Endometrial microvascular endothelial cells (primary cell): ENCODE results near the gene ASB4. TPM values are rescaled to one million over a fixed set of nuclear protein-coding genes. Genes with fewer than 3 reads are reported as not detected.
"Not testable (repeated sequence)": the region's sequence is repeated elsewhere in the genome, so short reads cannot be mapped to it uniquely, and the experiment has no call there.

Source experiments
- in situ Hi-C: cut with HindIII; loops from 2 replicates; pipeline ENCODE4 v1.10.0; 2017; ENCODE audit warnings: low sequenced_read_pairs, low pct_unique_long_range_greater_than_20kb; ENCODE audit errors: inconsistent ontology term
- total RNA-seq: library from RNA; depleted of rRNA; stranded (reverse); fragments of >200 nt; gene quantifications from one replicate; pipeline ENCODE4 v1.2.3, GENCODE V29; 2015; ENCODE audit errors: inconsistent ontology term

The ASB4 gene, protein sequence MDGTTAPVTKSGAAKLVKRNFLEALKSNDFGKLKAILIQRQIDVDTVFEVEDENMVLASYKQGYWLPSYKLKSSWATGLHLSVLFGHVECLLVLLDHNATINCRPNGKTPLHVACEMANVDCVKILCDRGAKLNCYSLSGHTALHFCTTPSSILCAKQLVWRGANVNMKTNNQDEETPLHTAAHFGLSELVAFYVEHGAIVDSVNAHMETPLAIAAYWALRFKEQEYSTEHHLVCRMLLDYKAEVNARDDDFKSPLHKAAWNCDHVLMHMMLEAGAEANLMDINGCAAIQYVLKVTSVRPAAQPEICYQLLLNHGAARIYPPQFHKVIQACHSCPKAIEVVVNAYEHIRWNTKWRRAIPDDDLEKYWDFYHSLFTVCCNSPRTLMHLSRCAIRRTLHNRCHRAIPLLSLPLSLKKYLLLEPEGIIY
- not detected for total RNA-seq

DNA sequence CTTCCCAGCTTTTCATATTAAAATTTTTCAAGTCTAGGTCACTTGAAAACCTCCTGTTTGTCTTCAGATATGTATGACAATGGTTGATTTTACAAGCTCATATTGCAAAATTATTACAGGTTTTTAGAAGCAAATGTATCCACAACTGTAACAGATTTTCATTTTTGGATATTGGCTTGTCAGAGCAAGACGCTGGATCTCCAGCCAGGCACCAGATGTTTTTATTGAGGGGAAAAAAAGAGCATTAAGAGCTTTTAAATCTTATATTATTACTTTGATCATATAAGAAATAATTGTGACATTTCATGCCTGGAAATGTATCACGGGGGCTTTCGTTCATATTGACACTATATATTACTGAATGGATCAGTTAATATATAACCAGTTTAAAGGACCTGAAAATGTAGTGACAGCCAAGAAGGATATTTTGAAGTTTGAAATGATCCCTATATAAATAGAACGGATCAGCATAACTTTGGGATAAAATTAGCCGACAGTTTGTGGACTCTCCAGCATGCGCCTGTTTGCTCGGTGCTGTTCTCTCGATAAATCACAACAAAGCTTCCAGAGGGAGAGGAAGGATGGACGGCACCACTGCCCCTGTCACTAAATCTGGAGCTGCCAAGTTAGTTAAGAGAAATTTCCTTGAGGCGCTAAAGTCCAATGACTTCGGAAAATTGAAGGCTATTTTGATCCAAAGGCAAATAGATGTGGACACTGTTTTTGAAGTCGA is at the start of gene ASB4:
TSS of gene ASB4 (plus strand) at position 553 of the 733 bp plus-strand sequence. CDS start at position 582, 29 bp downstream.
- in situ Hi-C loops, result no loop called here

DNA sequence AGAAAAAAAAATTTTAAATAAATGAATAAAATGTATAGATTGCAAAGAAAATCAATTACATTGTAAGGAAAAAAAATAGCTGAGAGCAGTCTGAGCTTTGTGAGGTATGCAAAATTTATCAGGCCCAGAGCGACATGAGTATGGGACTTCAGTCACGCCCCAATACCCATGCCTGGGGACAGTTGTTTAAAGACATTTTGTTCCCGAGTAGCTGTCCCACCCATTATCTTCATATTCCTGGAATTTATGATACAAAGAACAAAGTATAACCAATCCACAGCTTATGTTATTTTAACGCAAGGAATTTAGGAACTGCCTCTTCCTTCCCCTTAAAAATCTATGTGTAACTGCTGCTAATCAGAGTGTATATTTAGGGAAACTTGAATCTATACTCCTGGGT is 49.3 kb upstream of the ASB4 start:
- in situ Hi-C loops, result no loop called here

DNA sequence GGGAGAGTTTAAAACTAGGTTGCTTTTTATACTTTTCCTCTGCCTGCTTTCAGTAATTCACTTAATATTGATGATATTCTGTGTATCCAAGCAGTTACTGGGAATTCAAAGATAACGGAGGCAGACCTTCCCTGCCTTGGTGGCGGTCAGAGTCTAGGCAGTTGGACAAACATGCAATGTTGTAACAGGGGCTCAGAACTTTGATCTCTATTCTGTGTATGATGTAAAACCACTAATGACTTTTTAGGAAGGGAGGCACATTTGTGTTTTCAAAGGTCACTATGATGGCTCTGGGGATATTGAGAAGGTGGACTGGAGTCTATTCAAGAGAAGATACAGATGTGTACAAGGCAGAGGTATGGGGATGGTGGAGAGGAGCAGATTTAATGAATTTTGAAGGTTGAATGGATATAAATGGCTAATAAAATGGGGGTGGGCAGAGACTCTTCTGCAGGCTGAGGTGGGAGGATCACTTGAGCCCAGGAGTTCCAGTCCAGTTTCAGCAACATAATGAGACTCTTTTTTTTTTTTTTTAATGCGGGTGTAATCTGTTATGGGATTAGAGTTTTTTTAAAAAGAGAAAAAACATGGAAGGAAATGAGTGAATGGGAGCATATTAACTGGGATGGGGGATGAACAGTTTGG is 45.2 kb upstream of the ASB4 start:
- in situ Hi-C loops, result no loop called here

DNA sequence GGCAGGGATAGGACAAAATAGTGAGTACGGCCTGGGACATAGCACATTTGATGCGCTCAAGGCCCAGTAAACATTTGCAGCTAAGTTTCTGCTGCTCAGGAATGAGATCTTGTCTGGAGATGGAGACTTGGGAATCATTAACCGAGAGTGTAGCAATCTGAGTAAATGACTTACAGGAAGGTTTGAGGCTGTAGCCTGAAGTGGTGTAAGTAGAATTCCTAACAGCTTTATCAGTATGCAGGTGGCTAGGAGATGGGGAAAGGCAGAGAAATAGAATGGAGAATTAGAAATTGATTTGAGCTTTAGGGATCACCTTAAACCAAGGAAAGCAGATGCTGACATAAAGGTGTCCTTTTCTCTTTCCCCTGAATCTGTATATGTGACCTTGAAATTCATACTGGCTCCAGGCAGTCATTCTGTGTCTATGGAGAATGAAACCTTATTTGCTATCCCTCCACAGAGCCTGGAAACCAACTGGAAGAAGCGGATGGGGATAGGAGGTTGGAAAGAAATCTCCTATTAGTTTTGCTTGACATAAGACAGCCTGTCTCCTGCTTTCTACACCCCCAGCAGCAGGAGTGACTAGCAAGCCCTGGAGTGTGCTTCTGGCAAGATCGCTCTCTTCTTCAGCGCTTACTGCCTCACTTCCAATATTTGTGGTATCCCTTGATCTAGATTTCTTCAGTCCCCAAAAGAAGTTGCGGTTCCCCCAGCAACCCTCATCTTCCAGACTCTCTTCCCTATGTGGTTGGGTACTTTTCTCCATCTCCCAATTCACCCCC is 44.5 kb upstream of the ASB4 start:
- in situ Hi-C loops, result no loop called here

DNA sequence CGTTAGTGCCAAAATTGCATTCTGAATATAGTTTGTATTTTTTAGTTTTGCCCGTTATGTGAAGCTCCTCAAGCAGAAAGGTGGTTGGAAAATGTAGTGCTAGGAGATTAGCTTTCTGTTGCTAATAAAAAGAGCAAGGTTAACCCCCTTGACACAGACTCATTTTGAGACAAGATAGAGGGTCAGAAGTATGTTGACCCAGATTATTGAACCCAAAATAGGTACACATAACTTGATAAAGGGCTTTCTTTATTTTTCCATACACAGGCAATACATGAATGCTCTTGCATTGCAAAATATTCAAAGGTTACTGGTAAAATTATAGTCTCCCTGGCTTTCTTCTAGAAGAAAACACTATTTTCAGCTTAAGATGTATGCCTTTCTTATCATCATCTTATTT is 40.9 kb upstream of the ASB4 start:
- in situ Hi-C loops, result no loop called here

DNA sequence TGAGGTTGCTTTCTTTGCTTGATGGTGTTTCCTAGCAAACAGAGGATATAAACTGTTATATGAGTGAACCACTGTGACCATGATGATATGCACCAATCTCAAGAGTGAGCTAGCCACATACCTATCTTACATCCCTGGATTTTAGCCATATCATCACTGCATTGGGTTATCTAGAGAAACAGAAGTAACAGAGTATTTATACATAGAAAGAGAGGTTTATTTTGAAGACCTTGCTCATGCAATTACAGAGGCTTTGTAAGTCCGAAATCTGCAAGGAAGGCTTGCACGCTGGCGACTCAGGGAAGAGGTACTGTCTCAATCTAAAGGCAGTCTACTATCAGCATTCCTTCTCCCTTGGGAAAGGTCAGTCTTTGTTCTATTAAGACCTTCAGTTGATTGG is 39.1 kb upstream of the ASB4 start:
- in situ Hi-C loops, result no loop called here

DNA sequence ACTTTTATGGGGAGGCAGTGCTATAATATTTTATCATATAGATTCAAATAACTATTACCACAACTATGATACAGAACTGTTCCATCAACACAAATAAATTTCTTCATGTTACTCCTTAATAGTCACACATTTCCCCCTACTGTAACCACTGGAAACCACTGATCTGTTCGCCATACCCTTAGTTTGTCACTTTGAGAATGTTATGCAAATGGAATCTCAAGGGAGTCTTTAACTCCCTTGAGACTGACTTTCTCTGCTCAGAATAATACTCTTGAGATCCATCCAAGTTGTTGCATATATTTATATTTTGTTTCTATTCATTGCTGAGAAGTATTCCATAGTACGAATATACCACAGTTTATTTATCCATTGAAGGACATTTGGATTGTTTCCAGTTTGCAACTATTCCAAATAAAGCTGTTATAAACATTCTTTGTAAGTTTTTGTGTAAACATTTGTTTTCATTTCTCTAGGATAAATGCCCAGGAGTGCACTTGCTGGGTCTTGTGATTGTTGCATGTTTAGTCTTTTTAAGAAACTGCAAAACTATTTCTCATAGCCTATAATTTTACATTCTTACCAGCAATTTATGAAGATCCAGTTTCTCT is 31.2 kb upstream of the ASB4 start:
- in situ Hi-C loops, result no loop called here

DNA sequence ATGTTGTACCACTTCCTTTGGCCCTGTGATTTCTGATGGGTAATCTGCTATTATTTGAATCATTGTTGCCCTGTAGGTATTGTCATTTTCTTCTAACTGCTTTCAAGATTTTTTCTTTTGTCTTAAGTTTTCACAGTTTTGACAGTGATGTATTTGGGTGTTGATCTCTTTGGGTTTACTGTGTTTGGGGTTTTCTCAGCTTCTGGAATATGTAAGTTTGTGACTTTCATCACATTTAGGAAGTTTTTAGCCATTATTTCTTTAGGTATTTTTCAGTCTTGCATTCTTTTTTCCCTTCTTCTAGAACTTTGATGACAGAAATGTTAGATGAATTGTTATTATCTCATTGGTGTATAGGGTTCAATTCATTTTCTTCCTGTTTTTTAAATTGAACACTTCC is 27.8 kb upstream of the ASB4 start:
- in situ Hi-C loops, result no loop called here

DNA sequence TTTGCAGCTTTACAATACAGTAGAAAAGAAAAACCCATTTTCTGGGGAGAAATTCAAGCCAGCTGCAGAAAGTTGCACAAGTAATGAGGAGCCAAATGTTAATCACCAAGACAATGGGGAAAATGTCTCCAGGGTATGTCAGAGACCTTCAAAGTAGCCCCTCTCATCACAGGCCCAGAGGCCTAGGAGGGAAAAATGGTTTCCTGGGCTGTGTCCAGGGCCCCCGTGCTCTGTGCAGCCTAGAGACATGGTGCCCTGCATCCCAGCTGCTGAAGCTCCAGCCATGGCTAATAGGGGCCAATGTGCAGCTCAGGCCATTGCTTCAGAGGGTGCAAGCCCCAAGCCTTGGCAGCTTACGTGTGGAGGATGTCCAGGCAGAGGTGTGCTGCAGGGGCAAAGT is 25.1 kb upstream of the ASB4 start:
- in situ Hi-C loops, result not testable (repeated sequence)

DNA sequence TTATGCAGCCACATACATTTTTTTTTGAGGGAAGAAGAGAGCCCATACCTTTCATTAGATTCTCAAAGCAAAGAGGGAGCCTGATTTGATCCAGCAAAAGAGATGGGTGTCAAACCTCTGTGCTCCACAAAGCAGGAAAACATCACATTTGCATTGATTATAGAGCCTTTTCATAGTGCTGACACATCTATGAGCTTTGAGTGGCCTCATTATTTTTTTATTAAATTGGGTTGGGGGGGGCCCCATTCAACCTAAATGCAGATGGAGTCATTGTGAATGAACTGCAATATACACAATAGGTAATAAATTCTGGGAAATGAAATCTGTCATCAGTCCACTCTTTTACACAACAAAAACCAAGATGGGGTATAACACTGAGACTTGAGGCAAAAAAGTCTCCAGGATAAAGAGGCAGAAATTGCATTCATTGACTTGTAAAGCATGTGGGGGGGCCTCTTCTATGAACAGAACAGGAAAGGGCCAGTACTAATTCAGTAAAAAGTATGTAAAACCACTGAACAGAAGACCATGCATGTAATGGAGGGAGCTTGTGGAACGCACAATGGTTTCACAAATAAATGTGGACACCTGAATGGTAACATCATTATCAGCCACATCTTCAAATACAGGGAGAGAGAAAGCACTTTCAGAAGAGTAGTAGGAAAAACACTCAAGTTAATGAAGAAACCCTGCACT is 17.7 kb upstream of the ASB4 start:
- in situ Hi-C loops, result no loop called here

DNA sequence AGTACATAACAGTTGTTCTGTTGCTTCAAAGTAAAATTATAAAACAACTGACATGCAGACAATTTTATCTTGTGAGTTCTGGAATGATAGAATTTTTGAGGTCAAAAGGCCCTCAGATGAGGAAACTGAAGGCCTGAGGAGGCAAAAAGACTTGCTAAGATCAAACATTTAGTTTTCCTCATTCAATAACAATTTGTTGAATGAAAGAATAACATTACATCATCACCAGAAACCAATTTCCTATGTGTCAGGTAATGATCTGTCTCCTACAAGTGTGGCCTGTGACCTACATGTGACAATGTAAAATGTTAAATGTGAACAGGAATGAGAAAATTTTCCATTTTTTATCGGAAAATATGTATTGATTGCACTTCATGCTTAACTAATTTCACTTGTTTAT is 16.6 kb upstream of the ASB4 start:
- in situ Hi-C loops, result no loop called here

DNA sequence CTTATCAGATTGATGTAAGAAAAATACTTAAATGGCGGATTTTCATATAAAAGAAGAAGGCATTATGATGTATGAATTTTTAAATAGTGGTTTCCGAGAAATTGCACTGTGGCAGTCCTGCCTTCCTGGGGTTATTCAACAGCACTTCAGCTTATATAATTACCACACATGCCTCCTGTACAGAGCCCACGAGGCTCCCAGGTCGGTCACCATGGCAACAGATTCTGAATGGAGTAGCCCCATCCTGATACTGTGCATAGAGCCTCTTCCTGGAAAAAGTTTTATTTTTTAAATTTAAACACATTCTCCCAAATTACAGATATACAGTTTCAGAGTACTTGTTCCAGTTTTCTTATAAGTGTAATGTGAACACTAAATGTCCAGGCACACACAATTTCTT is 15.9 kb upstream of the ASB4 start:
- in situ Hi-C loops, result no loop called here

DNA sequence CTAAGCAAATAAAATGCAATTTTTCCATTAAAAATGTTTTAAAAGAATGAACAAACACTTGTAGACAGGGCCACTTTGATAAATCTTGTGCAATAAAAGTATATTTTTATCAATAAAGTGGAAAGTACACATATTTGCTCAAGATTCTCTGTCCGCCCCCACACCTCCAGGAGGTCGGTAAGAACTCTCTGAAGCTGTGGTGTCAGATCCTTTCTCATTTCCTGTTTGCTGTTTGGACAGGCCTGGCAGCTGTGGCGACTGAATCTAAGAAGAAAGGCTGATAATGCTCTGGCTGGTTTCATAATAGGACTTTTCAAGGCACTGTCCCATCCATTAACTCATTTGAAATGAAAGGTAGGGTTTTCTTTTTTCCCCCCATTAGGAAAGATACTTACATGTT is 15.3 kb upstream of the ASB4 start:
- in situ Hi-C loops, result no loop called here

DNA sequence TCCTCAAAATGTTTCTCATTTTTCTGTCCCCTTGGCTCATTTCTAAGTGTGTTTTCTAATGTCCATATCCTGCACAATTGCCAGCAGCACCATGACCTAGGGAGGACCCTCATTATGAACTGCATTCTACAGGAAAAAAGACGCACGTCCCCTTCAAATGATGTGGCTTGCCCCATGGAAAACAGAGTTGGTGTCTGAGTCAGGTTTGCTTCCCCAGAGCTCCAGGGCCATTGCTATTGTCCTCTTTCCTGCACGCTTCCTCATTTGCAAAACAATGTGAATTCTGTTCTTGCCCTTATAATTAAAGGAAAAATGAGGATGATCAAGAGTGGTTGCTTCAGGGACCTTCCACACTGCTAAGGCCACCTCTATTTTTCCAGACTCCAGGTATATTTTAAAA is 14.7 kb upstream of the ASB4 start:
- in situ Hi-C loops, result no loop called here

DNA sequence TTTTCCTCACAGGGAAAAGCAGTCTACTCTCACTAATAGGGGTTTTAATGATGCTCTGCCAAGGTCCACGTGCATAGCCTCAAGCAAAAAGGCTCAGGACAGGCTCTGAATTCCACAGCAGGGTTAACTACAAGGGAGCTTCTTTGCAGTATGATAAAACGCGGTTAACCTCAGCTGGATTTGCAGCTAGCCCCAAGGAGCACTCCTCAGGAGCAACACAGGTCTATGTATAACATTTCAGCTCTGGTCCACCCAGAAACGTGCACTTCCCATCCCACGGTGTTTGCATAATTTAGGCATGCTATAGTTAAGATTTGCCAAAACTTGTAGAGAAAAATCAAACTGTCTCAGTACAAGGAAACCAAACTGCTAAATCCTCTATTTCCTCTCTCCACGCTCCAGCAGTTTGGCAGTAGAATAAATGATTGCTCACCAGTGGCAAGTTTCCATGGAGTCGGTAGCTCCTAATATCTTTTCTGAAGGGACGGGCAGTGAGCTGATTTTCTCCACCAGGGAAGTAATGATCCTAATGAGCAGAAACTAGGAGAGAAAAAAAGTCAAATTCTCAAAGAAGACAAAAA is 13.1 kb upstream of the ASB4 start:
- in situ Hi-C loops, result no loop called here

DNA sequence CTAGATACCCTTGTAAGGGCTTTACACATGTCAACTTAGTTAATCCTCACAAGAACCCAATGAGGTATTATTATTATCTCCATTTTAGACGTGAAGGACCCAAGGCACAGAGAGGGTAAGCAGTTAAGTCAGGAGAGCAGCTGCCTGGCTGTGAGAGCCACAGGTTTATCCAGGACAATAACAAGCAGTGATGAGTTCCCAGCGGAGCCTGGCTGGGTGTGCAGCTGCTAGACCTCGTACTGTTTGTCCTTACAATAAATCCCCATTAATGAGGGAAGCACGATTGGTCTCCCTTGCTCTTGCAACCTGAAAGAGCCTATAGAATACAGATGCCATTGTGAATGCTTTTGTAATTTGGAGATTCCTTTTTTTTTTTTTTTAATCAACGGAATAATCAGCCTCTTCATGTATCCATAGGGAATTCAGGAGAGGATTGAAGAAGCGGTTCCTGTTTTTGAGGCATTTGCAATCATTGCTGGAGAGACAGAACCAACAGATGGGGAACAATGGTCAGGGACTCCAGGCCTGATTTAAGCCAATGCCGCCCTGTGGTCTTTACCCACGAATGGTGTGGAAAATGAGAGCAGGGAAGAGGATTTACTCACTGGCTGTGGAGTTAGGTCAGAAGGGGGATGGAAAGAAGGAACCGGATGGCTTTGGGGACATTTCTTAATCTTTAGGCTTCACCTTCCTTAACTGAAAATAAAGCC is 12.3 kb upstream of the ASB4 start:
- in situ Hi-C loops, result no loop called here

DNA sequence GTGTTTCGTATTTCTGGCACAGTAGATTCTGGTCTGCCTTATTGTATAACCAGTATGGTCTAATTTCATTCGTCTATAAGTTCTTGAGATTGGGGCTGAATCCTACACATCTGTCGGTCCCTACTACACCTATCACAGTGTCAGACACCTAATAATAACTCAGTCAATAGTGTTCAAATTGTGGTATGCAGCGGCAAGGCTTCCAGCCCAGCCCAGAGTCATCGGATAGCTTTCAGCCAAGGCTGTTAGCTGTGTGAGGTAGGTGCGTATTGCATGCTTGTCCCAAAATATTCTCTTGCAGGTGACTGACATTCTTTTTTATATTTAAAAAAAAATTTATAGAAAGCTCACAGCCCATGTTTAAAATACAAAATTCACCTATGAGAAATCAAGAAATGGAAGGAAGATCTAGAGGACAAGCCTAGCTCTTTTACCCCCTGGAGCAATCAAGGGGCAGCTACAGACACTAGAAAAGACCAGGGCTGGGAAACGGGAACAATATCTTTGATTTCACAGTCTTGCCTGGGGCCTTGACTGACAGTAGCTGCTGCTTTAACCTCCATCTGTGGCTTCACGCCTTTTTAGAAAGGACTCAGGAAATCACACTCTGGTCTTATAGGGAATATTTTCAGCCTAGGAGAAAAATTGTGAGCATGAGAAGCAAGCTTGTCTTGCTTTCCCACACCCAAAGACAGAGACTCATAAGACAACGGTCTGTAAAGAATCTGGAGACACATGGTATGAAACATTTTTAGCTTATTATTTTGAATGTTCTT is 9.5 kb upstream of the ASB4 start:
- in situ Hi-C loops, result no loop called here
